ENCODE results near the gene CHI3L1. TPM values are rescaled to one million over a fixed set of nuclear protein-coding genes. Genes with fewer than 3 reads are reported as not detected.

The CHI3L1 gene
- total RNA-seq, 1 donor from 2014 or later: 0.20 TPM

DNA sequence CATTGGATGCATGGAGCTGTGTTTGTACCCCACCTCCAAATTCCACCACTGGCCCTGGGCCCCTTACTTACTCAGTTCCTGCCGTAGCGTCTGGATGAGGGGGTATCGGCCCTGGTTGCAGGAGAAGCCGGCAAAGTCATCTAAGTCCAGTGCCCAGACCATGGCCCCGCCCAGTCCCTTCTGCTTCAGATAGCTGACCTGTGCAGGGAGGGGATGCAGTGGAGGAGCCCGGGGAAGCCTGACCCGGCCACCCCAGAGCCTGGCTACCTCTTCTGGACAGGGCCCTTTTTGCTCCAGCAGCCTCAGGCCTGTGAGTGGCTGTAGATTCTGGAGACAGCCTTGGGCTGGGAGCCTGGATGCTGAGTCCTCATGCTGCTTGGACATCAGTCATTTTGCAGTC is 31.2 kb upstream of the CHI3L1 start:
- FAIRE-seq (no peak), DNase-seq (ENCODE audit: low read depth) (no peak)
- Histone ChIP-seq H3K79me2 (ENCODE audit: insufficient read depth, low read length) (no peaks in the 10 kb centered on the region), H3K9ac (ENCODE audit: low read length) (no peak overlapping the region), H3K27ac (ENCODE audit: low read depth, low read length) (no peak overlapping the region), H3K36me3 (ENCODE audit: insufficient read depth, low read length) (no peaks in the 10 kb centered on the region), H3K9me3 (ENCODE audit: insufficient read depth, low read depth, low read length) (no peaks in the 10 kb centered on the region), H3K4me2 (ENCODE audit: low read length) (no peak overlapping the region), H4K20me1 (ENCODE audit: insufficient read depth, low read length) (no peaks in the 10 kb centered on the region), H3K27me3 (ENCODE audit: insufficient read depth, low read length) (peaks cover 27% of the 10 kb centered on the region), H3K4me3 (ENCODE audit: insufficient read depth, low read depth, low read length) (no peak overlapping the region), H2AFZ (ENCODE audit: low read depth, low read length) (no peak overlapping the region), H3K4me1 (ENCODE audit: insufficient read depth, low read length) (no peaks in the 10 kb centered on the region)
- H3K27ac Mint-ChIP-seq (ENCODE audit: unreplicated experiment): no peak overlapping the region
- H3K9me3 Mint-ChIP-seq (ENCODE audit: unreplicated experiment): no peaks in the 10 kb centered on the region
- TF ChIP-seq EZH2 (IDR thresholded peaks at IDR 0.05; ENCODE audit: insufficient read depth, low read length): no peak
- TF ChIP-seq, protein P1, sequence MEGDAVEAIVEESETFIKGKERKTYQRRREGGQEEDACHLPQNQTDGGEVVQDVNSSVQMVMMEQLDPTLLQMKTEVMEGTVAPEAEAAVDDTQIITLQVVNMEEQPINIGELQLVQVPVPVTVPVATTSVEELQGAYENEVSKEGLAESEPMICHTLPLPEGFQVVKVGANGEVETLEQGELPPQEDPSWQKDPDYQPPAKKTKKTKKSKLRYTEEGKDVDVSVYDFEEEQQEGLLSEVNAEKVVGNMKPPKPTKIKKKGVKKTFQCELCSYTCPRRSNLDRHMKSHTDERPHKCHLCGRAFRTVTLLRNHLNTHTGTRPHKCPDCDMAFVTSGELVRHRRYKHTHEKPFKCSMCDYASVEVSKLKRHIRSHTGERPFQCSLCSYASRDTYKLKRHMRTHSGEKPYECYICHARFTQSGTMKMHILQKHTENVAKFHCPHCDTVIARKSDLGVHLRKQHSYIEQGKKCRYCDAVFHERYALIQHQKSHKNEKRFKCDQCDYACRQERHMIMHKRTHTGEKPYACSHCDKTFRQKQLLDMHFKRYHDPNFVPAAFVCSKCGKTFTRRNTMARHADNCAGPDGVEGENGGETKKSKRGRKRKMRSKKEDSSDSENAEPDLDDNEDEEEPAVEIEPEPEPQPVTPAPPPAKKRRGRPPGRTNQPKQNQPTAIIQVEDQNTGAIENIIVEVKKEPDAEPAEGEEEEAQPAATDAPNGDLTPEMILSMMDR (IDR thresholded peaks at IDR 0.05; ENCODE audit: insufficient read depth, low read depth, low read length): no peak
- H3K27me3 Mint-ChIP-seq (ENCODE audit: low read depth, unreplicated experiment): peaks cover 75% of the 10 kb centered on the region
- H3K4me3 Mint-ChIP-seq (ENCODE audit: unreplicated experiment): no peak overlapping the region
- peaks cover 2% of the 10 kb centered on the region for H3K4me1 Mint-ChIP-seq (ENCODE audit: low read depth, unreplicated experiment)
- no peaks in the 10 kb centered on the region for H3K36me3 Mint-ChIP-seq (ENCODE audit: low read depth, unreplicated experiment)

DNA sequence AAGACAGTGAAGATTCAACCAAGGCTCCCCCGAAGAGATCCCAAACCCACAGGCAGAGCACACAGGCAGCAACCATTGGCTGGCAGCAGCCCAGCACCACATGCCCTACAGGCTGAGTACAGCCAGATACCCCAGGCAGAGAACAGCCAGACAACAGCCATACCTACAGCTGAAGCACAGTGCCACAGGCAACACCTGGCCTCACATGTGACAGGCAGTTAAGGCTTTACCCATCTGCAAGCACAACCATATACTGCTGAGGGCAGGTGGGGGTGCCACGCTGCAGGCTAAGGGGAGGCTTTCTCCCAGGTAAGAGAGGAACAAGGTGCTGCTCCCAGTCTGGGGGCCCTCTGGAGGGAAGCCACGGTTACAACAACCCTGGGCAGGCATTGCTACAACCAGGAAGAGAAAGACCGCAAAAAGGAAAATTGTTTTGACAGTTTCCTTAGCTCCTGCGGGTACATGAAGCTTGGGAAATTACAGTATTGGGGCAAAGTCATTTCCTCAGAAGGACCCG is 30.7 kb upstream of the CHI3L1 start:
- H3K27me3 Mint-ChIP-seq (ENCODE audit: low read depth, unreplicated experiment): peaks cover 72% of the 10 kb centered on the region
- Histone ChIP-seq H3K9me3 (ENCODE audit: insufficient read depth, low read depth, low read length) (no peaks in the 10 kb centered on the region), H3K4me2 (ENCODE audit: low read length) (no peak overlapping the region), H2AFZ (ENCODE audit: low read depth, low read length) (no peak overlapping the region), H3K27ac (ENCODE audit: low read depth, low read length) (no peak overlapping the region), H3K36me3 (ENCODE audit: insufficient read depth, low read length) (no peaks in the 10 kb centered on the region), H3K4me3 (ENCODE audit: insufficient read depth, low read depth, low read length) (no peak overlapping the region), H3K79me2 (ENCODE audit: insufficient read depth, low read length) (no peaks in the 10 kb centered on the region), H3K4me1 (ENCODE audit: insufficient read depth, low read length) (no peaks in the 10 kb centered on the region), H3K27me3 (ENCODE audit: insufficient read depth, low read length) (peaks cover 27% of the 10 kb centered on the region), H3K9ac (ENCODE audit: low read length) (no peak overlapping the region), H4K20me1 (ENCODE audit: insufficient read depth, low read length) (no peaks in the 10 kb centered on the region)
- H3K27ac Mint-ChIP-seq (ENCODE audit: unreplicated experiment): no peak overlapping the region
- no peaks in the 10 kb centered on the region for H3K36me3 Mint-ChIP-seq (ENCODE audit: low read depth, unreplicated experiment)
- H3K4me1 Mint-ChIP-seq (ENCODE audit: low read depth, unreplicated experiment): peaks cover 2% of the 10 kb centered on the region
- H3K9me3 Mint-ChIP-seq (ENCODE audit: unreplicated experiment): no peaks in the 10 kb centered on the region
- FAIRE-seq (no peak), DNase-seq (ENCODE audit: low read depth) (no peak)
- H3K4me3 Mint-ChIP-seq (ENCODE audit: unreplicated experiment): no peak overlapping the region
- TF ChIP-seq, protein P1 (IDR thresholded peaks at IDR 0.05; ENCODE audit: insufficient read depth, low read depth, low read length): no peak
- TF ChIP-seq EZH2 (IDR thresholded peaks at IDR 0.05; ENCODE audit: insufficient read depth, low read length): no peak

DNA sequence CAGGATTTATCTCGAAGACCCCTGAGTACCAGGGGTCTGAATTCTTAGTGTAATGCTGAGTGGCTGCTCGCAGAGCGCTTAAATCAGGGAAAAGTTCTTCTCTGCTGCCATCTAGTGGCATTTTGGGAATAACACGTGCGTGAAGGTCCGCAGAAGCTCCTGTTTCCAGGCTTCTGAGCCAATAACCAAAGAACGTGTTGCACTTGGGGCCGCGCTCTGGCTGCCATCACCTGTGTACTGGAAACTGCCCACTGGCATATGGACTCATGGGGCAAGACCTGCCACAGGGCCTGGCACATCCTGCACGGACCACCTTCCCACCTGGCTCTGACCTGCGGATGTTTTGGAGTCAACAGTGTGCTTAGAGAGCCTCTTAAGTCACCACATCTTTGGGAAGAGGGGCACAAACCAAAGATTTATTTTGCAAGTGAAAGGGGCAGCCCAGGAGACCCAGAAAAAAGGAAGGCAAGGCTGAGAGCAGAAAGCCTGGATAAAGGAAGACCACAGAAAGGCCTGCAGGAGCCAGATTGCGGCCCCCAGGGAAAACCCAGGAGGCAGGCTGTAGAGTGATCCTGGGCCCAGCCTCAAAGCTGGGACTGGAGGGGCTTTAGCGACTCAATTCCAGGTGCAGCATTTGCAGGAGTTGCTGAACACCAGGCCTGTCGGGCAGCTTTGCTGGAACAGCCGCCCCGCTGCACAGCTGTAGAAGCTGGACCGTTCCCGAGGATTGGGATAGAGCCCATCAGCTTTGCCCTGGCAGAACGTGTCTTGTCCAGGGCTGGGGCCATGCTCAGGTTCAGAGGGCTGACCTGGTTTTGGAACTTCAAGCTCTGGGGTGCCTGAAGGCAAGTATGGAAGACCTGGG is 30.0 kb upstream of the CHI3L1 start:
- TF ChIP-seq, protein P1 (IDR thresholded peaks at IDR 0.05; ENCODE audit: insufficient read depth, low read depth, low read length): peak; percentile 73
- TF ChIP-seq EZH2 (IDR thresholded peaks at IDR 0.05; ENCODE audit: insufficient read depth, low read length): no peak
- Histone ChIP-seq H3K79me2 (ENCODE audit: insufficient read depth, low read length) (no peaks in the 10 kb centered on the region), H3K9me3 (ENCODE audit: insufficient read depth, low read depth, low read length) (no peaks in the 10 kb centered on the region), H3K9ac (ENCODE audit: low read length) (no peak overlapping the region), H3K36me3 (ENCODE audit: insufficient read depth, low read length) (no peaks in the 10 kb centered on the region), H3K4me2 (ENCODE audit: low read length) (no peak overlapping the region), H3K4me1 (ENCODE audit: insufficient read depth, low read length) (no peaks in the 10 kb centered on the region), H3K27me3 (ENCODE audit: insufficient read depth, low read length) (peaks cover 27% of the 10 kb centered on the region), H2AFZ (ENCODE audit: low read depth, low read length) (no peak overlapping the region), H3K4me3 (ENCODE audit: insufficient read depth, low read depth, low read length) (no peak overlapping the region), H4K20me1 (ENCODE audit: insufficient read depth, low read length) (no peaks in the 10 kb centered on the region), H3K27ac (ENCODE audit: low read depth, low read length) (no peak overlapping the region)
- no peak for FAIRE-seq
- no peak overlapping the region for H3K27ac Mint-ChIP-seq (ENCODE audit: unreplicated experiment)
- no peak overlapping the region for H3K4me3 Mint-ChIP-seq (ENCODE audit: unreplicated experiment)
- H3K36me3 Mint-ChIP-seq (ENCODE audit: low read depth, unreplicated experiment): no peaks in the 10 kb centered on the region
- no peaks in the 10 kb centered on the region for H3K9me3 Mint-ChIP-seq (ENCODE audit: unreplicated experiment)
- DNase-seq (ENCODE audit: low read depth): peak; percentile 20
- H3K27me3 Mint-ChIP-seq (ENCODE audit: low read depth, unreplicated experiment): peaks cover 74% of the 10 kb centered on the region
- peaks cover 2% of the 10 kb centered on the region for H3K4me1 Mint-ChIP-seq (ENCODE audit: low read depth, unreplicated experiment)
